Peyer's patch (tissue), 4 donors: ENCODE results near the gene NAT8L.

Experiments
- POLR2A ChIP-seq, 2 donors: fragments of 450-650 bp; IDR thresholded peaks; one replicate each; pipeline ENCODE4 v1.5.1; 2017; ENCODE audit warnings: antibody characterized with exemption in 2 of 2, mild to moderate bottlenecking in 2 of 2, moderate library complexity in 2 of 2
- TF ChIP-seq, protein P1 (sequence below), 6 experiments: fragments of 450-650 bp in 4 of 6; fragments of 200-600 bp in 2 of 6; sonication (generic) in 1 of 6; IDR thresholded peaks; one replicate each; pipeline ENCODE4 v1.5.1; 2017 to 2019; ENCODE audit warnings: antibody characterized with exemption in 6 of 6, mild to moderate bottlenecking in 3 of 6, moderate library complexity in 1 of 6

DNA sequence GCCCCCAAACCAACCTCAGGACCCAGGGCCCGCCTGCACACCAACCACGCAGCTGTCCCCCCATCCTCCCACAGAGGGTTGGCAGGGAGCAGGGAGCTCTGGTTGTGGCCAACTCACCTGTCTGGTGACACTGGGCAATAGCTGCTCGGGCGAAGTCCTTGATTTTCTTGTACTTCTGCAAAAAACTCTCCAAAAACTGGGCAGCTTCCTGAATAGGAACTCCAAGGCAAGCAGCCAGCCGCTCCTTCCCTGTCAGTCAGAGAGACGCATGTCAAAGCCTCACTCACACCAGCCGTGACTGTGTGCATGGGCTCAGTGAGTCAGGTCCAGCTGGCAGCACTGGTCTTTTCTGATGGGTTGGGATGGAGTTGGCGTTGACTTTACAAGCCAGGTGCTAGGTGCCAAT is 26.4 kb downstream of the NAT8L start:
- TF ChIP-seq, protein P1, sequence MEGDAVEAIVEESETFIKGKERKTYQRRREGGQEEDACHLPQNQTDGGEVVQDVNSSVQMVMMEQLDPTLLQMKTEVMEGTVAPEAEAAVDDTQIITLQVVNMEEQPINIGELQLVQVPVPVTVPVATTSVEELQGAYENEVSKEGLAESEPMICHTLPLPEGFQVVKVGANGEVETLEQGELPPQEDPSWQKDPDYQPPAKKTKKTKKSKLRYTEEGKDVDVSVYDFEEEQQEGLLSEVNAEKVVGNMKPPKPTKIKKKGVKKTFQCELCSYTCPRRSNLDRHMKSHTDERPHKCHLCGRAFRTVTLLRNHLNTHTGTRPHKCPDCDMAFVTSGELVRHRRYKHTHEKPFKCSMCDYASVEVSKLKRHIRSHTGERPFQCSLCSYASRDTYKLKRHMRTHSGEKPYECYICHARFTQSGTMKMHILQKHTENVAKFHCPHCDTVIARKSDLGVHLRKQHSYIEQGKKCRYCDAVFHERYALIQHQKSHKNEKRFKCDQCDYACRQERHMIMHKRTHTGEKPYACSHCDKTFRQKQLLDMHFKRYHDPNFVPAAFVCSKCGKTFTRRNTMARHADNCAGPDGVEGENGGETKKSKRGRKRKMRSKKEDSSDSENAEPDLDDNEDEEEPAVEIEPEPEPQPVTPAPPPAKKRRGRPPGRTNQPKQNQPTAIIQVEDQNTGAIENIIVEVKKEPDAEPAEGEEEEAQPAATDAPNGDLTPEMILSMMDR (IDR thresholded peaks at IDR 0.05) = no peak
- TF ChIP-seq POLR2A (IDR thresholded peaks at IDR 0.05) = no peak
